ENCODE measurements around the gene SLC2A10.

SLC2A10 gene

DNA sequence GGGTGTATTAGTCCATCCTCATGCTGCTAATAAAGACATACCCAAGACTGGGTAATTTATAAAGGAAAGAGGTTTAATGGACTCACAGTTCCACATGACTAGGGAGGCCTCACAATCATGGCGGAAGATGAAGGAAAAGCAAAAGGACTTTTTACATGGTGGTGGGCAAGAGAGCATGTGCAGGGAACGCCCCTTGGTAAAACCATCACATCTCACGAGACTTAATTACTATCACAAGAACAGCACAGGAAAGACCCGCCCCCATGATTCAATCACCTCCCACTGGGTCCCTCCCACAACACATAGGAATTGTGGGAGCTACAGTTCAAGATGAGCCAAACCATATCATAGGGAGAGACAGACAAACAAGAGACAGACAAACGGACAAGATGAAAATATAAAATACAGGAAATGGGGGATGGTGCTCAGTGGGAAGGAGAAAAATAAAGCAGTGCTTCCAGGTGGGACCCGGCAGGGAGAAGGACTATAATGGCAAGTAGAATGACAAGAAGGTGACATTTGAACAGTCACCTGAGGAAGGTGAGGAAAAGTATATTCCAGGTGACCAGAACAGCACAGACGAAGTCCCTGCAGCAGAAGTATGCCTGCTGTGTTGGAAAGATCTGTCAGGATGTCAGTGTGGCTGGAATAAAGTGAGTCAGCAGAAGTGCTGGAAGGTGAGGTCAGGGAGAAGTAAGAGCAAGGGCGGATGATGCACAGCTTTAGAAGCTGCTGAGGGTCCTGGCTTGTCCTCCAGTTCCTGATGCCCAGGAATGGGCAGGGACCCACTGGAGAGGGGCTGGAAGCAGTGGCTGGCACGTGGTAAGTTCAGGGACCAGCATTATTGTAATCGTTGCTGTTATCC is 61.1 kb downstream of the SLC2A10 start:
- no peak for DNase-seq (ENCODE audit: low read depth)

DNA sequence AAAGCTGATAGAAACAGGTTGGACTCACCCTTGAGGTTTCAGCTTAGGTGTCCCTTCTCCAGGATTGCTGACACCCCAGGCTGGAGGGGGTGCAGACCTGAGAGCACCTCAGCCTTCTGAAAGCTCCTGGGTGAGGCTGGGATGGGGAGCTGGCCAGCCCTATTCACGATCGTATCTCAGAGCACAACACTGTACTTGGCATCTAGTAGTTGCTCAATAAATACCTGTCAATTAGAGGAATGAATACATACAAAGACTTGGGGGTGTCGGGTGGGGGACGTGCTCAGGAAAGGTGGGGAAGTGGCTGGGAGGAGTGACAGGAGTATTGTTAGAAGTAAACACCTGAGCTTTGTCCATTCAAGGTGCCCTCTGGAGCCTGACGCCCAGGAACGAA is 61.7 kb downstream of the SLC2A10 start:
- no peak for DNase-seq (ENCODE audit: low read depth)

DNA sequence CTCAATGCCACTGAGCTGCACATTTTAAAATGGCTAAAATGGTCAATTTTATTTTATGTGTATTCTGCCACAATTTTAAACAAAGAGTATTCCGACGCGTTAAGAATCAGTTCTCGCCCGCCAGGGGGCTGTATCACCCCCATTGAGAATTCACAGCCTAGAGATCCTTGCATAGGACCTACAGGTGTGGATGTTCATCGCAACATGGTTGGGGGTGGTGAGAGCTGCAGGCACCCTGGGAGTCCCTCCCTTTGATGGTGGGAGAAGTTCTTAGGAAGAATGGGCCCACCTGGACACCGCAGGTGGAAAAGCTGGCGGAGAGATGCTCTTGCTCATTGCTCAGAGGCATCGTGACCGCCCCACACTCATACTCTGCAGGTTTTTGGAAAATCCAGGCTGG is 63.5 kb downstream of the SLC2A10 start:
- no peak for DNase-seq (ENCODE audit: low read depth)

DNA sequence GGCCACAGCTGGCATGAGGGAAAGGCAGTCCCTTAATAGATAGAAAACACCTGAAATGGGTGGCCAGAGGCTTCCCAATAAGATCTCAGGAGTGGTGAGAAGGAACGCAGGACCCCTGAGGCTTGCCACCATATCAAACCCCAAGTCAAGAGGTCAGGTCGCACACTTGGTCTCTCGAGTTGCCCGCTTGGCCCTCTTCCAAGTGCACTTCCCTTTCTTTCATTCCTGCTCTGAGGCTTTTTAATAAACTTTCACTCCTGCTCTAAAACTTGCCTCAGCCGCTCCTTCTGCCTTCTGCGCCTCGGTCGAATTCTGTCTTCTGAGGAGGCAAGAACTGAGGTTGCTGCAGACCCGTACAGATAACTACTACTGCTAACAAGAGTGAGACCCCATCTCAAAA is 64.2 kb downstream of the SLC2A10 start:
- no peak for DNase-seq (ENCODE audit: low read depth)

DNA sequence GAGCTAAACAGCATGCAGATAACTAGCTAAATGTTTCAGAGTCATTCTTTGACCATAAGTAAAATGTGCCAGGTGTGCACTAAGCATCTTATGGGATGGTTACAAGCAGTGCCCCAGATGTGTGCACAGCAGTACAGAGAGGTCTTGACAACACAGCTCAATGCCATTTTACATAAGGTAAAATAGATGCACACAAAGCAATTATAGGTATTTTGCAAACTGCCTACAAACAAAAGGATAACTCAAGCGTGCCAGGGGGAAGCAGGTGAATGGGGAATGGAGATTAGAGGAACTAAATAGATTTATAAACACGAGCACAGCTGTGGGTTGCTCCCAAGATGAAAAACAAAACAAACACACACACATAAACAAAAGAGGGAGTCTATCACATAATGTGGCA is 64.8 kb downstream of the SLC2A10 start:
- no peak for DNase-seq (ENCODE audit: low read depth)

DNA sequence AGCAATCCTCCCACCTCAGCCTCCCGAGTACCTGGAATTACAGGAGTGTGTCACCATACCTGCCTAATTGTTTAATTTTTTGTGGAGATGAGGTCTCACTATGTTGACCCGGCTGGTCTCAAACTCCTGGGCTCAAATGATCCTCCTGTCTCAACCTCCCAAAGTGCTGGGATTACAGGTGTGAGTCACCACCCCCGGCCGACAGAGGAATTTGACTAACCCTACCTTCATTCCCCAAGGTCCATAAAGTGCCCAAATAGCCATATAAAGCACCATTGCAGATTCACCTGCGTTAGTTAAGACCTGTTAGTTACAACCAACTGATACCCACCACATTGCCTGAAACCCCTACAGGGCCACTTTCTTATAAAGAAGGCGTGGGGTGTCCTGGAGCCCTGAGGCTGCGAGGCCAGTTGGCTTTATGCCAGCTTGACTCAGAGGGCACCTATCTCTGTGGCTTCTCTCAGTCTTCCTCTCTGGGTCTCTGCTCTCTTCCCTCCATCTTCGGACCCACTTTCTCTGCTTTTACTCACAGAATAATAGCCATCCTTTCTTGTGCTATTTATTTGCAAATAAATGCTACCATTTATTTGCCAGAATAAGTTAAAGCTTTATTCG is 65.6 kb downstream of the SLC2A10 start:
- DNase-seq (ENCODE audit: low read depth): no peak

DNA sequence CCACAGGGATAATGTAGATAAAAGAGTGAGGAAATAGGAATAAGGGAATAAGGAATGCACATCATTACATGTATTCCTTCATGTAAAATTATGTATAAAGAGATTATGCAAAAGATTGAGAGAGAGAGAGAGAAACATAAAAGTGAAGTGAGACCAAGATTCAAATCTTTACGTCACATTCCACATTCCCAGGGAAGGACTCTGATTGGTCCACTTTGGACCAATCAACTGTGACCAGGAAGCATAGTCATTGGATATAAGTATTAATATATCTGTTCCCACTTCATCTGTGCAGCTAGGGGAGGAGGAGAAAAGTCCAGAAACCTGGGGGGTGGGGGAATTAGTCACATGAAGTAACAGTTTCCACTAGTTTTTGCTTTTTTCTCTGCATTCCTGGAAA is 66.4 kb downstream of the SLC2A10 start:
- DNase-seq (ENCODE audit: low read depth): no peak

DNA sequence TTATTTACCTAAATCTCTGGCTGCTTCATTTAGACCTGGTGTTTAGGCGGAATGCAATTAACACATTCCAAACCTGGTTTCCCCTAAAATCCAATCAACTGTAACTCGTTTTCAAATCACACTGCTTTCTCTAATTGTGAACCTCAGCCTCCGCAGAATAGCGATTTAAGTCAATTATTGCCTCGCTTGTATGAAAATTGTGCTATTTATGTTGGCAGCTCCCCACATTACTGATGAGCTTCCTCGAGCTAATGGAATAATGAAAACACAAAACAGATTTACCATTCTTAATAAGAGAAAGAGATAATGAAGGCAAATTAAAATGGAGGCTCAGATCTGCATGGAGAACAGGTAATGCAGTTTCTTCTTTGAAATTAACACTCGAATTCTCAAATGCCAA is 67.9 kb downstream of the SLC2A10 start:
- DNase-seq (ENCODE audit: low read depth): no peak

DNA sequence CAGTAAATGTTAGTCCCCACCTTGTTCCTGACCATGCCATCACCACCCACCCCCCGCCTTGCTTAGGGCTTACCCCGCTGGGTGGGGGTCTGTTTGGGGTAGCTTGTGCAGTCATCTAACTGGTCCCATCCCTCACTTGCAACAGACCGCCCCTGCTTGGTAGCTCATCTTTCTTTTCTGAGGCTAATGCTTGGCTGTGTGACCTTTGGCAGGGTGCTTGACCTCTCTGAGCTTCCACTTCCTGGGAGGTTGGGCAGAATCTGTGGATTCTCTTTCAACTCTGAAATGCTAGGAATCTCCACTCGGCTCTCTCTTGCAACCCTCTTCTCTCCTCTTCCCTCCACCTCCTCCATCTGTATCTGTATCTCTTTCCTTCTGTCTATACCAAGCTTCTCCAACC is 70.4 kb downstream of the SLC2A10 start:
- no peak for DNase-seq (ENCODE audit: low read depth)

DNA sequence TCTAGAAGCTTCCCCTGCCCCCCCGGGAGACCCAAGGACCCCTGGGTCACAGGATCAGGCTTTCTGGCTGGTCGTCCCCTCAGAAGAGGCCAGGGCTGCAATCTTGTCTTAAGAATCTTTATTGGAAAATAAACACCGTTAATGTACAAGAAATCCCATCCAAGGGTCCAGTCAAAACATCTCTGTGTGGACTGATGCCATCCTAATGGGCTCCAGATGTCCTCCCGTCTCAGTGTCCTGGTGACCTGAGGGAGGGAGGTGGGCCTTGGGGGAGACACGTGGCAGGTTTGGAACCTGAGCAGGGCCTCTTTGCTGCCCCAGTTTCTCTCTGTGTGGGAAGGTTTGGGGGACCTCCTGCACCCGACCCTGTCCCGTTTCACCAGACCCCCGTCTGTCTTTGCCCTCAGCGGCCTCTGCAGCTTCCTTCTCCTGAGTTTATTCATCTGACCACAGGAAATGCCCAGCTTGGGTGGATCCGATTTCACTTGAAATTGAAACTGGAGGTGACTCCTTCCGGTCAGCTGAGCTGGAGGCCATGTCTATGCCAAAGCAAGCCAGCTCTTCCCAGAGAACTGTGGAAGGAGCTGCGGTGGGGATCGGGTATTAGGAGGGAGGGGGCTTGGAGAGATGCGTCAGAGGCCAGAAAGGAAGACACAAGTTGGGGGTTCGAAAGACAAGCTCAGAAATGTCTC is 75.1 kb downstream of the SLC2A10 start:
- no peak for DNase-seq (ENCODE audit: low read depth)

All from stimulated activated CD8-positive, alpha-beta memory T cell treated with anti-CD3 and anti-CD28 coated beads, Interleukin-4, amount 100 ng/mL, for 24 hours (primary cell).